ENCODE results near the gene LAG3. TPM values are rescaled to one million over a fixed set of nuclear protein-coding genes. Genes with fewer than 3 reads are reported as not detected.

The LAG3 gene
- total RNA-seq, 1 experiment from 2014 or later: 2.6 TPM

GRCh38 chr12:6722863-6723262, 49.5 kb upstream of the LAG3 start (continued):
- no peak for TF ChIP-seq STAT6 (CRISPR knock-in tag; conservative IDR thresholded peaks at IDR 0.05; ENCODE audit: low read depth)
- no peak for TF ChIP-seq AFF4 (CRISPR knock-in tag; IDR thresholded peaks at IDR 0.05; ENCODE audit: borderline replicate concordance)
- no peak for TF ChIP-seq NFE2L1 (CRISPR knock-in tag; IDR thresholded peaks at IDR 0.05)

- H3K4me3 Mint-ChIP-seq: peak within 1 kb of the TSS; percentile 88
- H3K27ac Mint-ChIP-seq: peak within 1 kb of the TSS; percentile 98
- H3K27me3 Mint-ChIP-seq (ENCODE audit: low read depth): peaks cover 16% of the 10 kb centered on the region
- peaks cover 11% of the 10 kb centered on the region for H3K4me1 Mint-ChIP-seq
- CTCF ChIA-PET: interaction anchor here (0.5 to 2.4 kb wide), 33 partner anchors 12 to 239 kb away, joined by 3 to 25 read pairs (median 4); partner anchors contain the start of genes CDCA3, GPR162, LAG3 and MLF2
- peaks cover 17% of the 10 kb centered on the region; the same call in 1 of the 2 replicates for H3K36me3 Mint-ChIP-seq
- ATAC-seq (peak; percentile 98), DNase-seq (ENCODE audit: low spot score) (peak; percentile 98)
- POLR2A ChIA-PET: interaction anchor here (0.5 to 2.6 kb wide), 16 partner anchors 9 to 167 kb away, joined by 3 to 39 read pairs (median 4); partner anchors contain the start of genes CDCA3, GPR162, MLF2 and PTMS
- no peaks in the 10 kb centered on the region for H3K9me3 Mint-ChIP-seq
- 0 out of 2 replicates have a peak, but pooled peaks have one; percentile 20 for TF ChIP-seq ZNF512 (CRISPR knock-in tag; IDR thresholded peaks at IDR 0.05; ENCODE audit: borderline replicate concordance)
- TF ChIP-seq SOX15 (CRISPR knock-in tag; IDR thresholded peaks at IDR 0.05): no peak
- TF ChIP-seq FOXK1 (CRISPR knock-in tag; IDR thresholded peaks at IDR 0.05): peak; percentile 94
- TF ChIP-seq ZNF219 (CRISPR knock-in tag; IDR thresholded peaks at IDR 0.05; ENCODE audit: borderline replicate concordance): 0 out of 2 replicates have a peak, but pooled peaks have one; percentile 73
- peak; percentile 98 for TF ChIP-seq FOXP4 (CRISPR knock-in tag; IDR thresholded peaks at IDR 0.05)
- TF ChIP-seq ZNF138 (CRISPR knock-in tag; conservative IDR thresholded peaks at IDR 0.05): no peak
- TF ChIP-seq GTF2I (CRISPR knock-in tag; conservative IDR thresholded peaks at IDR 0.05): no peak
- no peak for TF ChIP-seq HMGA2 (CRISPR knock-in tag; IDR thresholded peaks at IDR 0.05)
- peak; percentile 89 for TF ChIP-seq RELA (CRISPR knock-in tag; IDR thresholded peaks at IDR 0.05; ENCODE audit: borderline replicate concordance)
- no peak for TF ChIP-seq JAZF1 (CRISPR knock-in tag; IDR thresholded peaks at IDR 0.05)
- TF ChIP-seq ZNF232 (CRISPR knock-in tag; IDR thresholded peaks at IDR 0.05): peak; percentile 89; the same call in 1 of the 2 replicates
- peak; percentile 55 for TF ChIP-seq NR2C2 (CRISPR knock-in tag; IDR thresholded peaks at IDR 0.05)
- TF ChIP-seq MAX (CRISPR knock-in tag; IDR thresholded peaks at IDR 0.05): peak; percentile 99
- peak; percentile 95 for TF ChIP-seq ARID4B (CRISPR knock-in tag; IDR thresholded peaks at IDR 0.05; ENCODE audit: borderline replicate concordance)
- no peak for TF ChIP-seq ZNF396 (CRISPR knock-in tag; IDR thresholded peaks at IDR 0.05; ENCODE audit: borderline replicate concordance)
Measured at GRCh38 chr12:6723607-6724408, 48.5 kb upstream of the LAG3 start, which contains the start of gene COPS7A. TSS of gene COPS7A (plus strand) at chr12:6724046. CDS start at chr12:6724657, 611 bp downstream.
